ENCODE results near the gene TAP2. TPM values are rescaled to one million over a fixed set of nuclear protein-coding genes. Genes with fewer than 3 reads are reported as not detected.

The TAP2 gene
- total and polyA plus RNA-seq, 10 of the 15 experiments (the other 5 are each of a cell fraction or from before 2014, with no cell fraction given): 5.3 to 77.2 (median 35.3) TPM

DNA sequence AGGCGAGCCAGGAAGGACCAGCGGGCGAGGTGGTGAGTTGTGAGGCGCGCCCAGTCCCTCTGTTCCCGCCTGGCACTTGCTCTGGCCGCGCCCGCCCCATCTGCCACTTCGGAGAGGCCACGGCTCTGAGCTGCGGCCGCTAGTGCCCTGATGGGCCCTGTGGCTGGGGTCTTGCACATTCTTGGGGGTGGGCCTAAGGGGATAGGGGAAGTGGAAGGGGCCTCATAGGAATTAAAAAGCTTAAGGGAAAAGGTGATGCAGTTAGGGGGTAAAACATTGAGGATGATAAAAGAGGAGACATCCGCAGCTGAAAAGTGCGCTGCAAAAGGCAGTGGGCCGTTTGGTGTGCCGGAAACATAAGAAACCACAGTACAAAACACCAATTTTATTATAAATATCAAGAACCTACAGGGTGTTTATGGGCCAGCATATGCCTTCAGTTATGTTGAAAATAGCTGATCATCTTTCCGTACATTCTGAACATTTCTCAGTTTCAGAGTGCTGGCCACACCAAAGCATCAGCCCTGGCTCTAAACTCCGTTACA, 6.4 kb upstream of the TAP2 start (continued):
- TF ChIP-seq NR2C2 (IDR thresholded peaks at IDR 0.05; ENCODE audit: borderline replicate concordance, control insufficient read depth, insufficient read length, low read depth) (no peak), POLR2AphosphoS2 (IDR thresholded peaks at IDR 0.05; ENCODE audit: low read depth, low read length) (peak; percentile 95)

DNA sequence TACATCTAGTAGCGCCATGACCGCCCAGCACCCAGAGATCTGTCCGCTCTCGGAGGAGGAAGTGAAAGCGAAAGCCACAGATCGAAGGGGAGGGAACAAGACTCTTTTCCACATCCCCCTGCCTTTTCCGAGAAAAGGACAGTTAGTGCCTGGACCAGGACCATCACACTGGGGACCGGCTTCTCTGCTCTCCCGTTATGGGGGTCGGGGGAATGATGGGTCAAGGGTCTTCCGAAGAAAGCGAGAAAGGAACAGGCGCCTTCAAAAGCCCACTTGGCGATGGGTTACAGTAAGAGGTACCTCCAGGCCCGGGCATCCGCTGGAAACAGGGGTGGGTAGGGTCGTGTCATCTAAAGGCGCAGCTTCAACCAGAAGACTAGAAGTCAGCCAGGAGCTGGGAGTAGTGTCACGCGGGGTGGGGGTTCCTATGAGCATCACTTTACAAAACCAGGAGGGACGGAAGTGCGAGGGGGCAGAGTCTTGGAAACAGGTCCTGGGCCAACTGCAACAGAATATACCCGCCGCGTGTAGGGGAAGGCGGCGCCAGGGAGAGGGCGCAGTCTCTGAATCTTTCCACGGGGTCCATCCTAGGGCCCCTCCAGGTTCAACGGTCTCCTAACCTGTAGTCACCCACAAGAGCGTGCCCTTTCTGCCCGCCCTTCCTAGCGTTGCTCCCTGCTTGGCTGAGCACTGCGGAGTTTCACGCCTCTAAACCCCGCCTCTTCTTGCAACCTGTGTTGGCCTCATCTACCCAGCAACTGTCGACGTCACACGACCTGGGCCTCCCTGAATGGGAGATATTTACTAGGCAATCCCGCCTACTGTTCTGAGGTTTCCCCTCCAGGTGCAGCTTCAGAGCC, 5.7 kb upstream of the TAP2 start, which contains the start of gene PSMB8:
TSS of gene PSMB8 (minus strand) at position 69 of the 860 bp plus-strand sequence. CDS start at position 18, 51 bp downstream.
- RAD21 ChIA-PET (ENCODE audit: unreplicated experiment): interaction anchor here (0.9 to 10.5 kb wide), 9 partner anchors 12 to 284 kb away, joined by 3 to 269 read pairs (median 3); partner anchors contain the start of genes BRD2, HLA-DMA, PSMB9 and TAP1
- H4K20me1 ChIP-seq (ENCODE audit: control insufficient read depth, insufficient read depth): no peaks in the 10 kb centered on the region; the same call in 1 of the 2 replicates
- TF ChIP-seq KDM1A (IDR thresholded peaks at IDR 0.05; ENCODE audit: borderline replicate concordance): no peak
- peak; percentile 98 for TF ChIP-seq CREM (IDR thresholded peaks at IDR 0.05; ENCODE audit: low read depth)
- TF ChIP-seq JUNB (IDR thresholded peaks at IDR 0.05): 0 out of 2 replicates have a peak, but pooled peaks have one; percentile 7
- no peak for TF ChIP-seq SUZ12 (IDR thresholded peaks at IDR 0.05; ENCODE audit: unreplicated experiment)
- TF ChIP-seq HDAC2 (IDR thresholded peaks at IDR 0.05): no peak
- TF ChIP-seq SREBF1 (IDR thresholded peaks at IDR 0.05; ENCODE audit: low read length): no peak
- TF ChIP-seq CREB1 (IDR thresholded peaks at IDR 0.05; ENCODE audit: low read depth): no peak
- peak; percentile 51 for TF ChIP-seq SIN3A (IDR thresholded peaks at IDR 0.05; ENCODE audit: low read depth, low read length)
- TF ChIP-seq, protein P1, sequence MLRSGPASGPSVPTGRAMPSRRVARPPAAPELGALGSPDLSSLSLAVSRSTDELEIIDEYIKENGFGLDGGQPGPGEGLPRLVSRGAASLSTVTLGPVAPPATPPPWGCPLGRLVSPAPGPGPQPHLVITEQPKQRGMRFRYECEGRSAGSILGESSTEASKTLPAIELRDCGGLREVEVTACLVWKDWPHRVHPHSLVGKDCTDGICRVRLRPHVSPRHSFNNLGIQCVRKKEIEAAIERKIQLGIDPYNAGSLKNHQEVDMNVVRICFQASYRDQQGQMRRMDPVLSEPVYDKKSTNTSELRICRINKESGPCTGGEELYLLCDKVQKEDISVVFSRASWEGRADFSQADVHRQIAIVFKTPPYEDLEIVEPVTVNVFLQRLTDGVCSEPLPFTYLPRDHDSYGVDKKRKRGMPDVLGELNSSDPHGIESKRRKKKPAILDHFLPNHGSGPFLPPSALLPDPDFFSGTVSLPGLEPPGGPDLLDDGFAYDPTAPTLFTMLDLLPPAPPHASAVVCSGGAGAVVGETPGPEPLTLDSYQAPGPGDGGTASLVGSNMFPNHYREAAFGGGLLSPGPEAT (IDR thresholded peaks at IDR 0.05; ENCODE audit: low read depth): 0 out of 2 replicates have a peak, but pooled peaks have one; percentile 72
- peak; percentile 85 for TF ChIP-seq SMAD1 (IDR thresholded peaks at IDR 0.05; ENCODE audit: low read depth, partially characterized antibody)
- TF ChIP-seq, protein P2, sequence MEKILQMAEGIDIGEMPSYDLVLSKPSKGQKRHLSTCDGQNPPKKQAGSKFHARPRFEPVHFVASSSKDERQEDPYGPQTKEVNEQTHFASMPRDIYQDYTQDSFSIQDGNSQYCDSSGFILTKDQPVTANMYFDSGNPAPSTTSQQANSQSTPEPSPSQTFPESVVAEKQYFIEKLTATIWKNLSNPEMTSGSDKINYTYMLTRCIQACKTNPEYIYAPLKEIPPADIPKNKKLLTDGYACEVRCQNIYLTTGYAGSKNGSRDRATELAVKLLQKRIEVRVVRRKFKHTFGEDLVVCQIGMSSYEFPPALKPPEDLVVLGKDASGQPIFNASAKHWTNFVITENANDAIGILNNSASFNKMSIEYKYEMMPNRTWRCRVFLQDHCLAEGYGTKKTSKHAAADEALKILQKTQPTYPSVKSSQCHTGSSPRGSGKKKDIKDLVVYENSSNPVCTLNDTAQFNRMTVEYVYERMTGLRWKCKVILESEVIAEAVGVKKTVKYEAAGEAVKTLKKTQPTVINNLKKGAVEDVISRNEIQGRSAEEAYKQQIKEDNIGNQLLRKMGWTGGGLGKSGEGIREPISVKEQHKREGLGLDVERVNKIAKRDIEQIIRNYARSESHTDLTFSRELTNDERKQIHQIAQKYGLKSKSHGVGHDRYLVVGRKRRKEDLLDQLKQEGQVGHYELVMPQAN (conservative IDR thresholded peaks at IDR 0.05): no peak
- TF ChIP-seq MXI1 (IDR thresholded peaks at IDR 0.05; ENCODE audit: low read depth, low read length): no peak; the same call in none of the 2 replicates
- TF ChIP-seq ZNF274 (IDR thresholded peaks at IDR 0.05; ENCODE audit: insufficient read depth, insufficient read length): no peak
- peak; percentile 98 for TF ChIP-seq NBN (IDR thresholded peaks at IDR 0.05)
- TF ChIP-seq CHD1 (IDR thresholded peaks at IDR 0.05; ENCODE audit: low read depth, low read length): 0 out of 2 replicates have a peak, but pooled peaks have one; percentile 14
- no peak for TF ChIP-seq FOXK2 (IDR thresholded peaks at IDR 0.05)
- peak; percentile 73 for TF ChIP-seq BACH1 (IDR thresholded peaks at IDR 0.05; ENCODE audit: borderline replicate concordance)

More for the DNA sequence above, 5.7 kb upstream of the TAP2 start, which contains the start of gene PSMB8:
- Histone ChIP-seq H3K79me2 (ENCODE audit: control insufficient read depth, insufficient read depth, low read length) (peaks cover 75% of the 10 kb centered on the region), H3K36me3 (ENCODE audit: control insufficient read depth in 2 of 2, insufficient read depth in 2 of 2, low read length in 1 of 2) (peaks cover 7 to 50% of the 10 kb centered on the region in 2 experiments), H3K9me3 (replicated peaks; ENCODE audit: control insufficient read depth, insufficient read depth, low read length) (no peaks in the 10 kb centered on the region), H2AFZ (ENCODE audit: control insufficient read depth, low read depth, low read length) (peak within 1 kb of the TSS; percentile 41), H3K4me1 (ENCODE audit: control insufficient read depth, insufficient read depth, low read length) (peaks cover 67% of the 10 kb centered on the region), H3K9ac (ENCODE audit: control insufficient read depth, insufficient read depth, low read length) (peak within 1 kb of the TSS; percentile 99), H3K27ac (ENCODE audit: control insufficient read depth, insufficient read depth) (peak within 1 kb of the TSS; percentile 96), H3K4me3 (peak within 1 kb of the TSS; percentile 96), H3K27me3 (replicated peaks in 1 of 2; ENCODE audit: control insufficient read depth in 2 of 2, insufficient read depth in 2 of 2, low read length in 1 of 2) (no peaks in the 10 kb centered on the region), H3K4me2 (ENCODE audit: control insufficient read depth, insufficient read depth) (peak within 1 kb of the TSS; percentile 99)
- SMC1A ChIA-PET (ENCODE audit: uncharacterized antibody, unreplicated experiment): interaction anchor here (0.6 to 6.7 kb wide), 8 partner anchors 10 to 139 kb away, joined by 3 to 69 read pairs (median 8); partner anchors contain the start of genes HLA-DMA, PSMB9 and TAP1
- CTCF ChIA-PET: interaction anchor here (0.6 to 10.7 kb wide), 7 partner anchors 12 to 1286 kb away, joined by 3 to 311 read pairs (median 5); partner anchors contain the start of genes HLA-DMA, PSMB9 and TAP1
- in situ Hi-C loops (cut with MboI) (no loop called here), intact Hi-C loops (cut with micrococcal nuclease; ENCODE audit: unreplicated experiment) (loop anchor here (1.0 to 5.0 kb wide), 2 partner anchors 9 to 128 kb away; partner anchors contain the start of gene TAP1)
- WGBS (ENCODE audit: insufficient coverage, insufficient replicate concordance, low lambda C conversion rate, missing lambda C conversion rate): under 1% methylated on average over 40 of the region's 40 CpGs
- POLR2A ChIA-PET: interaction anchor here (0.5 to 10.5 kb wide), 16 partner anchors 9 to 648 kb away, joined by 3 to 357 read pairs (median 8); partner anchors contain the start of genes HLA-DMA, HLA-DMB, HLA-DPA1 and HLA-DRA
- no TSS peak for BruUV-seq (replicated peaks)
- ATAC-seq (peak; percentile 75), DNase-seq (ENCODE audit: low read depth, low spot score) (peak; percentile 98), FAIRE-seq (peak; percentile 95)

Data from GM12878 (cell line).